Esophagus squamous epithelium (tissue), 4 donors: ENCODE data around the gene MFN1.

Source experiments
- CTCF ChIP-seq, 6 experiments: fragments of 450-650 bp in 4 of 6; fragments of 200-600 bp in 2 of 6; sonication (generic) in 2 of 6; IDR thresholded peaks; one replicate each; pipeline ENCODE4 v1.5.1; 2016 to 2019; ENCODE audit warnings: antibody characterized with exemption in 6 of 6, mild to moderate bottlenecking in 4 of 6, moderate library complexity in 4 of 6
- POLR2A ChIP-seq, 4 donors: fragments of 450-650 bp; IDR thresholded peaks; one replicate each; pipeline ENCODE4 v1.6.1; 2017; ENCODE audit warnings: antibody characterized with exemption in 4 of 4, mild to moderate bottlenecking in 4 of 4, moderate library complexity in 3 of 4

- no peak for TF ChIP-seq CTCF (IDR thresholded peaks at IDR 0.05)
- TF ChIP-seq POLR2A (IDR thresholded peaks at IDR 0.05): no peak
Measured at GRCh38 chr3:179336345-179336929, 11.1 kb upstream of the MFN1 start.
